MM.1S (cell line): ENCODE measurements around the gene CELF5.

Experiments
- EZH2phosphoT487 ChIP-seq: fragments of 300-600 bp; sonication (generic); IDR thresholded peaks from 2 replicates; pipeline ENCODE4 v1.6.1; 2018; ENCODE audit warnings: antibody characterized with exemption, low read length
- TF ChIP-seq, protein P1 (sequence below): fragments of 300-600 bp; sonication (generic); IDR thresholded peaks from 2 replicates; pipeline ENCODE4 v1.5.1; 2016; ENCODE audit warnings: antibody characterized with exemption, low read length, mixed read lengths

DNA sequence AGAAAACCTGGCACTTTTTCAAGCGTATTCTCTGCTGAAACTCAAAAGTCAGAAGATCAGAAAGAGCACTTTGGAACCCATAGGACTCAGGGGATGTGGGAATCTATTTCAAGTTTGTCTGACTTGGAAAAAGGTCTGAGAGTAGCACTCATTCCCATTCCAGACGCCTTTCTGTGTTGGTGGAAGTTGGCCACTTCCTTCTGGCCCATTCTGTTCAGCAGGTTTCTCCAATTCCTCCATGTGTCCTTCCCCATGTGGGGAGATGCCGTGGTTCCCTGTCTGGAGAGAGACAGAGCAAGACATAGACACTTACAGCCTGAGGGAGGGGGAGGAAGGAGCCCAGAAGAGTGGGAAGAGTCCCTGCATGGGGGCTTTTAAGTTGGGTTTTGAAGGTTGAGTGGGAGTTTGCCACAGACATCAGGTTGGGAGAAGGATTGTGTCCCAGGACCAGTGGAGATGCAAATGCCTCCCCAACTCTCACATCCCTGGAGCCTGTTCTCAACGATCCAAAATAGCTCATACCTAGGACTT lies 48.0 kb downstream of the CELF5 start:
- TF ChIP-seq, protein P1, sequence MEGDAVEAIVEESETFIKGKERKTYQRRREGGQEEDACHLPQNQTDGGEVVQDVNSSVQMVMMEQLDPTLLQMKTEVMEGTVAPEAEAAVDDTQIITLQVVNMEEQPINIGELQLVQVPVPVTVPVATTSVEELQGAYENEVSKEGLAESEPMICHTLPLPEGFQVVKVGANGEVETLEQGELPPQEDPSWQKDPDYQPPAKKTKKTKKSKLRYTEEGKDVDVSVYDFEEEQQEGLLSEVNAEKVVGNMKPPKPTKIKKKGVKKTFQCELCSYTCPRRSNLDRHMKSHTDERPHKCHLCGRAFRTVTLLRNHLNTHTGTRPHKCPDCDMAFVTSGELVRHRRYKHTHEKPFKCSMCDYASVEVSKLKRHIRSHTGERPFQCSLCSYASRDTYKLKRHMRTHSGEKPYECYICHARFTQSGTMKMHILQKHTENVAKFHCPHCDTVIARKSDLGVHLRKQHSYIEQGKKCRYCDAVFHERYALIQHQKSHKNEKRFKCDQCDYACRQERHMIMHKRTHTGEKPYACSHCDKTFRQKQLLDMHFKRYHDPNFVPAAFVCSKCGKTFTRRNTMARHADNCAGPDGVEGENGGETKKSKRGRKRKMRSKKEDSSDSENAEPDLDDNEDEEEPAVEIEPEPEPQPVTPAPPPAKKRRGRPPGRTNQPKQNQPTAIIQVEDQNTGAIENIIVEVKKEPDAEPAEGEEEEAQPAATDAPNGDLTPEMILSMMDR, result no peak
- no peak for TF ChIP-seq EZH2phosphoT487
